Activated T-cell treated with anti-CD3 and anti-CD28 coated beads for 4 hours (primary cell): ENCODE results near the gene GPI.
"Not testable (repeated sequence)": the region's sequence is repeated elsewhere in the genome, so short reads cannot be mapped to it uniquely, and the experiment has no call there.

Experiments
- DNase-seq: peaks from one replicate; pipeline ENCODE4 v3.0.0-alpha.2; 2020

The GPI gene

DNA sequence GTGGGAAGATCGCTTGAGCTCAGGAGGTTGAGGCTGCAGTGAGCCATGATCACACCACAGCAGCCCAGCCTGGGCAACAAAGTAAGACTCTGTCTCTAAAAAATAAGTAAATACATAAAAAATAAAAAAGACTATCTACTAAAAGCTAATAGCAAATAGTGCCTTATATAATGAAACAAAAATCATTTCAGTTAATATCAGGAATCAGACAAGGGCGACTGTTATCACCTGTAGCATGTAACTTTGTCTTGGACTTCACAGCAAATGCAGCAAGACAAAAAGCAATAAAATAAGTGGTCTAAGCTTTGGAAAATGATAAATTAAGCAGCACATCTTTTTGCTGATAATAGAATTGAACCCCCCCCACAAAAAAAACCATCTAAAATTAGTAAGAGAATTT is 21.2 kb upstream of the GPI start:
- DNase-seq, result no peak

DNA sequence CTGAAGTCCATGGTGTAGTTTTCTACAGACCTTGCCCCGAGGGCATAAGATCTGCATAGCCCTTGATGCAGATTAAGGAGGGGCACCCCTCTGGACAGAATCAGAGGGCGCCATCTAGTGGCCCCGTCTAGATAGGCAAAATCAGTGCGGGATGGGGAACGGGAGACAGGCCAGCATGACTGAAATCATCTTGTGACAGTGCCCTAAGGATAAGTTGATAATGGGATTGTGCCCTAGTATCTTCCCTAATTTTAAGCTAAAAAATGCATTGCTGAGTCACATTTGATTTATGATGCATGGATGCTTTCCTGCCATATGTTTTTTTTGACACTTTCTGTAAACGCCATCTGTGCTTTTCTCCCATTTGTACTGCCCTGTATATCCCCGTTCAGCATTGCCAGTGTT is 19.0 kb upstream of the GPI start:
- peak; percentile 69 for DNase-seq

DNA sequence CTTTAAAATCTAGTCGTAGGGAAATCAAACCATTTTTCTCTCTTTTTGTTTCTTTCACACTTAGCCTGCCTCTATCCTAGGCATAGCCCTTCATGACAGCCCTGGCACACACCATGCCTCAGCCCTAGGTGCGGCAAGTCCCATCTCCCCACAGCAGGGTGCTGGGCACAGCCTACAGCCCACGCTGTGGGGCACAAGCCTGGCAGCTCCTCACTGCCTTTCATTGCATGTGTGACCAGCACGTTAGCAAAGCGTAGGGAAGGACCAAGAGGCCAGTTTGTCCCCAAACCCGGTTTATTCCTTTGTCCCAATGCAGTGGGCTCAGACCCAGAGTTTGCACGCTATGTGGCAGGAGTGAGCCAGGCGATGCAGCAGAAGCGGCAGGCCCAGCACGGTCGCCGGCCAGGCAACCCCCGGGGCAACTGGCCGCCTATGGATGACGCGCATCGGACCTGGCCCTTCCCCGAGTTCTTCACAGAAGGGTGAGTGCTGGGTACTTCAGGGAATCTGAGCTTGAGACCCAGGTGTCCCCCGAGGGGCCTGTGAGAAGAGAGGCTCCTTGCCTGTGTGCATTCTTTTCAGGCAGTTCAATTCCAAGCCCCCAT is 17.3 kb upstream of the GPI start:
- DNase-seq, result no peak

DNA sequence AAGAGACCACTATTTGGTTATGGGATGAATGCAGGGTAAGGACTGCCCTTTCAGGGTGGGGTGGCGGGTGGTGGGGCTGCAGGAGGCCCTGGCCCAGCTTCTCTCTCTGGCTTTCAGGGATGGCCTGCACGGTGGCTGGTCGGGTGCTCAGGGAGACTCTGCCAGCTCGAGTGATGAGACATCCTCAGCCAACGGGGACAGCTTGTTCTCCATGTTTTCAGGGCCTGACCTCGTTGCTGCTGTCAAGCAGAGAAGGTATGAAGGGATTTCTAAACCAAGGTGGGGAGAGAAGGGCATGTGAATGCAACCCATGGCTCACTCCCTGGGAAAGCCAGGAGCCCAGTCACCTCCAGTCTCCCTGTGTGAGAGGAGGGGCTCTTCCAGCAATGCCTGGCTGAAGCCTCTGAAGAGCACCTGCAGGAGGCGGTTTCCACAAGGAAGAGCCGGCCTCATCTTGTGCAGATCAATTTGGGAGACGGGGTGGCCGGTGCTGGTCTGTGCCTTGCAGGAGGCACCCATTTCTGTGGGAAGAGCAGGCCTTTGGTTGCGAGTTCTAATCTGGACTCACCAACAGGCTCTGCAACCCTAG is 16.0 kb upstream of the GPI start:
- DNase-seq, result no peak

DNA sequence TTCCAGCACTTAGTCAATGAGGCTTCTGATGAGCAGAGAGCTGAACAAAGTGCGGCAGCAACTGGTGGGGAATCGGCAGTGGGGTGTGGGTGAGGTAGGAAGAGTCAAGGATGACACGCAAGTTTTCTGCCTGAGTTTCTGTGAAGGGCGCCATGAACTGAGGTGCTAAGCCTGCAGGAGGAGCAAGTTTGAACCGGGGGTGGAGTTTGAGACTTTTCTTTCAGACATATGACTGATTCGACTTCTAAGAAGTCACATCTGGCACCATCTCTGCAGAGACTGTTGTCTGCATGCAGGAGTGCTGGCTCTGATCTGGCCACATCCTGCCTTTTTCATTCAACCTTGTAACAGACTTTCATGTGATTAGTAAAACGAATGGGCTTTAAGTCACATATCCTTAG is 14.8 kb upstream of the GPI start:
- peak; percentile 46 for DNase-seq

DNA sequence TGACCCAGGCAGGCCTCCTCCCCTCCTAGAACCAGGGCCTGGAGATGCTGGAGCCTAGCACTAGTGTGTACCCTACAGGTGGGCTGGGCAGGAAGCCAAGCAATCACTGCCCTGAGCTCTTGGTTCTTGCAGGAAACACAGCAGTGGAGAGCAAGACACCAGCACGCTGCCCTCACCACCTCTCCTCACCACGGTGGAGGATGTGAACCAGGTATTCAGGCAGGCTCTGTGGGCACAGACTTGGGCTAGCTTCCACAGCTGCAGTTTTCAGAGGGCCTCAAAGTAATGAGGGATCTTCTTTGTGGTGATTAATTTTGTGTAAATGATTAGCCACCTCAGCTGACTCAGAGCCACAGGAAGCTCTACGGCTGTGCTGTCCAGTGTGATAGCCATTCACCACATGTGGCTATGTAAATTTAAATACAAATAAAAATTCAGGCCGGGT is 13.6 kb upstream of the GPI start:
- no peak for DNase-seq

DNA sequence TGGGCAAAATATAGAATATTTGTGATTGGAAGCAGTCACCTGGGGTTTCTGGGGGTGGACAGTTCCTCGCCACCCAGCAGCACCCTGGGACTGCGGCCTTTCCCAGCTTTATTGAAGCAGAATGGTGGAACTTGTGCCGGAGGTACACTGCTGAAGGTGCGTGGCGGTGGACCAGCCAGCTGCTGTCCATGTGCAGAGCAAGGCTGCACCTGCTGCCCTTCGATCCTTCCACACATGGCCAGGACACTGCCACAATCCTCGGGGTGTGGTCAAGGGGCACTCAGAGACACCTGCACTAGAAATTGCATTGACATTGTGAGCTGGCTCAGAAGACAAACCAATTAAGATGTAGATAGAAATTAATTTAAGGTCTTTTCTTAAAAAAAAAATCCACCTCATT is 11.4 kb upstream of the GPI start:
- DNase-seq, result no peak

DNA sequence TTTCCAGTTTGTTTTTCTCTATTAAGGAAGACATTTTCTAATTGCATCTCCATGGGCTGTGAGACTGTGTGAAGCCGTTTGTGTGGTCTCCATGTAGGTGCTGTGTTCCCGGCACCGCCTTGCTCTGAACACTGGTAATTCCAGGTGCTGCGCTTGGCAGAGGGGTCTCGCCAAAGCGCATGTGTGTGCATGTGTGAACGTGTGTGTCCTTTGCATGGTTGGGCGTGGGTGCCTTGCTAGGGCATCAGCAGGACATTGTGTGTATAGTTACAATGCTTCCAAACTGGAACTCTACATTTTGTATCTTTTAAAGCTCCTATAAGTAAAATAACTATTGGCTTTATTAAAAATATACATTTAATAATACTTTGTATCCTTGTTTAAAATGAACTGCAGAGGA is 9.8 kb upstream of the GPI start:
- DNase-seq, result no peak

DNA sequence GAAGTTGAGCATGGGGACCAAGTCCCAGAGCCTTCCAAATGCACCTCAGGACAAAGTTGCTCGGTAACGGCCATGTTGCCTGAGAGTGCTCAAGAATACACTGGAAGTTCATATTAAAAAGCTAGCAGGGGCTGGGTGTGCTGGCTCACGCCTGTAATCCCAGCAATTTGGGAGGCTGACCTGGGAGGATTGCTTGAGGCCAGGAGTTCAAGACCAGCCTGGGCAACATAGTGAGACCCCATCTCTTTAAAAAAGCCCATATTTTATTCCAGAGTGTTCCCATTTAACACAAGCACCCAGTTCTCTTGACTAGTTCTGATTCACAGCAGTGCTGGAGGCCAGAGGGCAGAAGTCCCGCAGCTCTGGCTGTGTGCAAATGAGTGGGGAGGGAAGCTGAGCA is 8.1 kb upstream of the GPI start:
- DNase-seq, result no peak

DNA sequence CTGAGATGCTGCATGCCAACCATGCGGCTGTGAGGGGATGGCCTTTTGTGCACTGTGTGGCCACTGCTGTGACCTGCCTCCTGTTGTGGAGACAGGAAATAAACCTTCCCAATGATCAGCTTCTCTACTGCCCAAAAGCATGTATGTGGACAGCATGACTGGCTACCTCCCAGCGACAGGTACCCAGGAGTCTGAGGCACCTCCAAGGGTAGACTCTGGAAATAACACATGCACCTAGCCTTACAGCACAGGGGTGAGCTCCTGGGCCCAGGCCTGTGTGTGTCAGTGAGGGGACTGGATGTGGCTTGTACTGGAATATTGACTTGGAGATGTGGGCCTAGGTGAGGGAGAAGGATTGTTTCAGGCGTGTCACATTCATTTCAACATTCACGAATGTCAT is 7.6 kb upstream of the GPI start:
- DNase-seq, result no peak

DNA sequence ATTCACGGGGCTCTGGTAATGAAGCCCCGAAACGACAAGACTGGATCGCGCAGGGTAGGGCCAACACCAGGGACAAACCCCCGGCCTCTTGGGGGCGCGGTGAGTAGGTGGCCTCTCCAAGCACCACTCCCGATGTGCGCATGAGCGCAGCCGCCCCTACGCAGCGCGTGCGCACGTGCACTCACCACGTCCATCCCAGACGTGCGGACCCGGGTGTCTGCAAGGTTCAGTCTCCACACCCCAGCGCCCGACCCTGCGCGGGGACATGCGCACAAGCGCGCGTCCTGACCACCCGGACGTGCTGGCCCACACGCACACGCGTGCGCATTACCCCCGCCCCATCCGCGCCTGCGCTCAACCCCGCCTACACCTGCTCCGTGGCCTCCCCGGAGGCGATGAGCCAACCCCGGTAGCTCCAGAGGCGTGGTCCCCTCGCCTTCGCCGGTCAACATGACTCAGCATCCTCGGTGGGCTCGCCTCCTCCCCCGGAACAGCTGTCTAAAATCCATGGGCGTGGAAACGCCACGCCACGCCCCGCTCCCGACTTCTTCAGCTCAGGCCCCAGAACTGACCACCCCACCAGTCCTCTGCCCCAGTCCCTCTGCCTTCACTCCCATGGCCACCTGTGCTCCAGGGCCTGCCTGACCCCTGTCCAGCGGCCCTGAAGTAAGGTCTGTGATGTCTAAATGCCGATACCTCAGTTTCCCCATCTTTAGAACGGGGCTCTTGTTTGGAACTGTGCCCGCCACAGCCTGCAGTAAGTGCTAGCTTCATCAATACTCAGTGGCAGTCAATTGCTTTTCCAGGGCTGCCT is 5.6 kb upstream of the GPI start:
- DNase-seq, result peak; percentile 90

DNA sequence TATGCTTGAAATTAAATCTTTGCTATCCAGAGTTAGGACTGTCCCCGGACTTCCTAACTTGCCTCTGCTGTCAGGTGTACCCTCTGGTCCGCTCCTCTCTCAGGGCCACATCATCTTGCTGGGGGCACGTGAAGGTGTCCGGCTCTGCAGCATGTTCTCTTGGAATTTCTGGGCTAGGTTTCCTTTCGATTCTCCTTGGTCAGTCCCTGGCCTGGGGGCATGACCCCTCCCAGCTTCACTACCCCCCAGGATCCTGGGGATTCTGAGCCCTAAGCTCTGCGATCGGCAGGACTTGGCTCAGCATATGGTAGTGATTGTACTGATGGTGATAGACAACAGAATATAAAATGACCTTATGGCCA is 5.1 kb upstream of the GPI start:
- no peak for DNase-seq

DNA sequence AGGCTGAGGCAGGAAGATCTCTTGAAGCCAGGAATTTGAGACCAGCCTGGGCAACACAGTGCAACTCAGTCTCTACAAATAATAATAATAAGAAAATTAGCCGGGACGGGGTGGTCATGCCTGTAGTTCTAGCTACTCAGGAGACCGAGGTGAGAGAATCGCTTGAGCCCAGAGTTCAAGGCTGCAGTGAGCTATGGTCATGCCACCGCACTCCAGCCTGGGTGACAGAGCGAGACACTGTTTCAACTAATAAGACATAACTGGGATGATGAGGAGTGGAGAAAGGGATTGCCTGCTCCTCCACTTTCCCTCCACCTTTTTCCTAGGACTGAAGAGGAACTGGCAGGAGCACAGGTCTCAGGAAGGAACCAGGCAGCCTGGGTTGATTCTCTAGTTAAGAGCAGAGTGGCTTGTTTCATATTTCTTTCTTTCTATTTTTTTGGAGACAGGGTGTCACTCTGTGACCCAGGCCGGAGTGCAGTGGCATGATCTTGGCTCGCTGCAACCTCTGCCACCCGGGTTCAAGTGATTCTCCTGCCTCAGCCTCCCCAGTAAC is 4.6 kb upstream of the GPI start:
- no peak for DNase-seq

DNA sequence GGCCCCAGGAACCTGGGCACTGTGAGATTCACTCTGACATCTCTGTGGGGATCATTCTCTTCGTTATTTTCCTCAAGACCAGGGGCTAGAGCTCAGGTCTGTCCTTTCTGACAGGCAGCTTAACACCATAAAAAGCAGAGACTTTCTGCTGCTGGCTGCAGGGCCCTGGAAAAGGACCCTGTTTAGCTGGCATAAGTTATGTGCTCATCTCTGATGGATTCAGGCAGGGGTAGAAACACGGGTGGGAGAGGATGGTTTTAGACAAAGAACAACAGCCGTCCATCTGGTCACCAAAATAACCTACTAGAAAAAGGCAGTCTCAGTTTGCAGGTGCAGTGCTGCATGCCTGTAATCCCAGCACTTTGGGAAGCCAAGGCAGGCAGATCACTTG is 2.3 kb upstream of the GPI start:
- DNase-seq, result no peak

DNA sequence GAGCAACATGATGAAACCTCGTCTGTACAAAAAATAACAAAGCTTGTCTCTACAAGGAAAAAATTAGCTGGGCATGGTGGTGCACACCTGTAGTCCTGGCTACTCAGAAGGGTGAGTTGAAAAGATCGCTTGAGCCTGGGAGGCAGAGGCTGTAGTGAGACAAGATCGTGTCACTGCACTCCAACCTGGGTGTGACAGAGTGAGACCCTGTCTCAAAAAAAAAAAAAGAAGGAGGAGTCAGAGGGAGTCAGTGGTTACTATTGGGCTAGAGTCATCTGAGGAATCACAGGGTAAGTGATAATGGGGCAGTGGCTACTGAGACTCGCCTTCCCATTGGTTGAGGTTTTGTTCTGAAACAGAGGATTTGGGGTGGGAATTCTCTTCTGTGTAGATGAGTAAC is 1.9 kb upstream of the GPI start:
- no peak for DNase-seq

DNA sequence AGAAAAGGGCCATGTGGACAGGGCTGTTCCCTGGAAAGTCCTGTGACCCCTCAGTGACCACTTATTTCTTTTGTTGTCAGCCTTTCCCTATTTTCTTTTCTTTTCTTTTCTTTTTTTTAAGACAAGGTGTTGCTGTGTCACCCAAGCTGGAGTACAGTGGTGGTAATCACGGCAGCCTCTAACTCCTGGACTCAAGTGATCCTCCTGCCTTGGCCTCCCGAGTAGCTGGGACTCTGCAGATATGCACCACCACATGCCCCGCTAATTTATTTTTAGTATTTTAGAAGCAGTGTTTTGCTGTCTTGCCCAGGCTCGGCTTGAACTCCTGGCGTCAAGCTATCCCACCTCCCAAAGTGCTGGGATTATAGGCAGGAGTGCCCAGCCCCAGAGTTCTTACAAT is 1.1 kb upstream of the GPI start:
- DNase-seq, result no peak

DNA sequence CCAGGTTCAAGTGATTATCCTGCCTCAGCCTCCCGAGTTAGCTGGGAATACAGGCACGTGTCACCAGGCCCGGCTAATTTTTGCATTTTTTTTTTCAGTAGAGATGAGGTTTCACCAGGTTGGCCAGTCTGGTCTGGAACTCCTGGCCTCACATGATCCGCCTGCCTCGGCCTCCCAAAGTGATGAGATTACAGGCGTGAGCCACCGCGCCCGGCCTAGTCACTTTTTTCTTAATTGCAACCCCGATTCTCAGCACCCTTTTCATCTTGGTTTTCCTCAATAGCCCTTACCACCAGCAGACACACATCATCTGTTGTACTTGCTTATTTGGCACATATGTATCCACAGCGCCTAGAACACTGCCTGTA is 550 bp upstream of the GPI start:
- no peak for DNase-seq

DNA sequence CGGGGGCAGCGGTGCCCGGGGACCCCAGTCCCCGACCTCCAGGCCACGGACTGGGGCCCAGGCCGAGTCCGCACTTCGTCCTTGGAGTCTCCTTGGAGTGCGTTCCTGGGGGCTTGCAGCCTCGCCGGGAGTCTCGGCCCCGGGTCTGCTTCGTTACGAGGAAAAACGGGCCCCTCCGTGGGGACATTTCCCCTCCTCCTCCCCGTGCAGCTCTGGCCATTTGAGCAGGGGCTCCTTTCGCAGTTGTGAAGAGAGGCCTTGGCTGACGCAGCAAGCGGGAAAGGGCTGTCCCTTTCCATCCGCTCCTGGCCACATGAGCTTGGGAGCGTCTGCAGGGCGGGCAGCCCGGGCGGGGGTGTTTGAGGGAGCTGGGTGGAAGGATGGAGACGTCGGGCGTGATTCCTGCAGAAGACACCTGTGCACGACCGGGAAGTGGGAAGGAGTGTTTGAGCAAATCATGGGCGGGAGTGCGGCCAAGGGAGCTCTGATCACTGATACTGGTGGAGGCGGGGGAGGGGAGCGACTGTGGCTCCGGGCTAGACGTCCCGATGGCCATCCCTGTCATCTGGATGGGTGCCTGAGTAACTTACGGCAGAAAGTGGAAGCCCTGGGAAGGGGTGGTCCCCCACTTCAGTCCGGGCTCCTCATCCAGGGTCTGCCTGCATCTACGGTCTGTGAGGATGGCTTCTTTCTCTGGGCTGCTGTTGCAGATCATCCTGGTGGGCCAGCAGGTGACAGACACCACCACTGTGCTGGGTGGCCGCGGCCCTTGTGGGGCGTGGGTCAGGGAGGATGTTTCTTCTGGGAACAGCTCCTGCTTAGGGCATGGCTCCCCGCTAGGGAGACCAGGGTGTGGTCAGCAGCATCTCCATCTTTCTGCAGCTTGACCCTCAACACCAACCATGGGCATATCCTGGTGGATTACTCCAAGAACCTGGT is 736 bp downstream of the GPI start:
- no peak for DNase-seq

DNA sequence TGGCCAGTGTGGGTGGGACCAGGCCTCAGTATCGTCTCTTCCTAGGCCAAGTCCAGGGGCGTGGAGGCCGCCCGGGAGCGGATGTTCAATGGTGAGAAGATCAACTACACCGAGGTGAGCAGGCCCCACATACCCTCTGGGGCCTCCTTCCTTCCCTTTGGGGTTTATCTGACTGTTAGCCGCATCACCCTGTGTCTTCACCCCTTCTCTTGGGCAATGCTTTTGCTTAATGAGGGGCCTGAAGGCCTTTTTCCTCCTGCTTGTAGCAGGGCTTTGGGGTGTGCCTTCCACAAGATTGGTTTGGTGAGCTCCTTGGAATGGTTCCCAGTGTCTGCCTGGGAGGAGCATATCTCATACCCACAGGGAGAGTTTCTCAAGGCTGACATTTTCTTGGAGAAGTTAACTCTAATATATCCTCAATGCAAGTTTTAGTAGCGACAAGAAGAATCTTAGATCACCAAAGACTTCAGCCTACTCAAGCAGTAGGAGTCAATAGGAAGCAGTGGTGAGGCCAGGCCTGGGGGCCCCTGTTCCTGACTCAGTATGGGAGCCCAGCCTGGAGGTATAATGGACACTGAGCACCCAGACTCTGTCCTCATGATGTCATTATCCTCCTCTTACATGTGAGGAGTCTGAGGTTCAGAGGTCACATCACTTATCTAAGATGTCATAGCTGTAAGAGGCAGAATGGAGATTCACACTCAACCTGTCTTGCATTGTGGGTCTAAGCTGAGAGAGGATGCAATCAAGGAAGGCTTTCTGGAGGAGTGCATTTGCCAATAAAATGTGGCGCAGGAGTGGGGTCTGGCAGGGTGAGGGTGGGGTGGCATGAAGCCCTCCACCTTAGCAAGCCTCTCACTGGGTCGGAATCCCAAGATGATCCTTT is 2.0 kb downstream of the GPI start:
- no peak for DNase-seq

DNA sequence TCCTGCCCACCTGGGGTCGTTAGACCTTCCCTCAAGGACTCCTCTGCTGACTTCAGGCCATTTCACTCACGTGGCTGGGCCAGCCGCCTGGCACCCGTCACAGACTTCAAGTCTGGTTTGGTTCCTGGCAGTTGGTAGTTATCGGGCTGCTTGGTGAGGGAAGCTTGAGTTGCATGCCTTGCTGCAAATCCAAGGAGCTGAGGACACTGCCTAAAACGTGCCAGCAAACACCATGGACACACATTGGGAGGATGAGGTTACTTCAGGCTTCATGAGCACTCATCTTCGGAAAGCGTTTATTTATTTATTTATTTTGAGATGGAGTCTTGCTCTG is 2.6 kb downstream of the GPI start:
- DNase-seq, result no peak

DNA sequence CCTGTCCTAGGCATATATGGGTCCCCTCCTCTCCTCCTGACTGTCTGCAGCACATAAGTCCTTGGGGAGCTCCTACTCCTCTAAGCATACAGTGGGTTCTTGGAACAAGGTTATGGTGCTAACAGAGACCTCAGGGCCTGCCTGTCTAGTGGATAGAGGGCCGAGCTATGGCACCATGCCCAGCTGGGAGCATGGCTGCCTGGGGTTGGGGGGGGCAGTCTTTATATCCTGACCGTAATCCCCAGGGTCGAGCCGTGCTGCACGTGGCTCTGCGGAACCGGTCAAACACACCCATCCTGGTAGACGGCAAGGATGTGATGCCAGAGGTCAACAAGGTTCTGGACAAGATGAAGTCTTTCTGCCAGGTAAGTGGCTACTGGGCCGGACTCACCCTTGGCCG is 3.3 kb downstream of the GPI start:
- no peak for DNase-seq

DNA sequence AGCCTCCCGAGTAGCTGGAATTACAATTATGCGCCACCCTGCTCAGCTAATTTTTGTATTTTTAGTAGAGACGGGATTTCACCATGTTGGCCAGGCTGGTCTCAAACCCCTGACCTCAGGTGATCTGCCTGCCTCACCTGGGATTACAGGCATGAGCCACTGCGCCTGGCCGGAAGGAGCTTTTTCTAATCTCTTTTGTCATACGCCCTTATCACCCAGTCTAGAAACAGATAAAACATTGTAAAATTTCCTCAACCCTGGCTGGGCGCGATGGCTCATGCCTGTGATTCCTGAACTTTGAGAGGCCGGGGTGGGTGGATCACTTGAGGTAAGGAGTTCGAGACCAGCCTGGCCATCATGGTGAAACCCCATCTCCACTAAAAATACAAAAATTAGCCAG is 4.2 kb downstream of the GPI start:
- DNase-seq, result not testable (repeated sequence)
